ENCODE measurements around the gene ARHGEF28.

The ARHGEF28 gene

GRCh38 chr5:73716284-73716808, 90.3 kb downstream of the ARHGEF28 start:
- Histone ChIP-seq H3K27me3 (ENCODE audit: insufficient read depth, low read length) (no peaks in the 10 kb centered on the region), H2AFZ (ENCODE audit: low read length, unreplicated experiment) (no peak overlapping the region), H3K79me2 (ENCODE audit: control insufficient read depth, insufficient read depth, low read length, unreplicated experiment) (peaks cover 52% of the 10 kb centered on the region), H3K4me1 (ENCODE audit: control insufficient read depth, insufficient read depth, low read length, unreplicated experiment) (no peaks in the 10 kb centered on the region), H3K27ac (ENCODE audit: low read depth, low read length) (no peak overlapping the region), H3K36me3 (ENCODE audit: insufficient read depth, low read length) (peaks cover 3% of the 10 kb centered on the region; the same call in 1 of the 2 replicates), H3K4me3 (ENCODE audit: low read depth, low read length) (no peak overlapping the region)

GRCh38 chr5:73718762-73719161, 92.8 kb downstream of the ARHGEF28 start:
- Histone ChIP-seq H3K4me1 (ENCODE audit: control insufficient read depth, insufficient read depth, low read length, unreplicated experiment) (no peaks in the 10 kb centered on the region), H3K27me3 (ENCODE audit: insufficient read depth, low read length) (no peaks in the 10 kb centered on the region), H3K79me2 (ENCODE audit: control insufficient read depth, insufficient read depth, low read length, unreplicated experiment) (peaks cover 48% of the 10 kb centered on the region), H3K4me3 (ENCODE audit: low read depth, low read length) (no peak overlapping the region), H3K27ac (ENCODE audit: low read depth, low read length) (no peak overlapping the region), H3K36me3 (ENCODE audit: insufficient read depth, low read length) (peaks cover 3% of the 10 kb centered on the region; the same call in 1 of the 2 replicates), H2AFZ (ENCODE audit: low read length, unreplicated experiment) (no peak overlapping the region)

DNA sequence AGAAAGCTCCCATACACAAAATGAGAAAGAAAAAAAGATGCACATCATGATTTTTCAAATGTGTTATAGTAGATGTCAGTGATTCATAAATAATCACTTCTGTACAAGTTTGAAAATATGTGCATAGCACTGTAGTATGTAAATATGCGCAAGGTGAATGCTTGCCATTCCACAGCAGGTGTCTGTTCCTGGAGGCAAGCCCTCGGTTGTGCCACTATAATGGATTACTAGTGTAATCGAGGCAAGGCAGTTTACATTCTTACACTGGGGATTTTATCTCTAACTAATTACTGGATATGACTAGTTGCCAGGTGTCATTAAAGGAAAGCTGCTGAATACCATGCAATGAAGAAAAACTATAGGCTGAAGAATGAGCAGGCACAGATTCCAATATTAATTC, 93.6 kb downstream of the ARHGEF28 start:
- peaks cover 51% of the 10 kb centered on the region for H3K79me2 ChIP-seq (ENCODE audit: control insufficient read depth, insufficient read depth, low read length, unreplicated experiment)

GRCh38 chr5:73722231-73722630, 96.2 kb downstream of the ARHGEF28 start:
- no peak overlapping the region for H3K4me3 ChIP-seq (ENCODE audit: low read depth, low read length)
- H3K4me1 ChIP-seq (ENCODE audit: control insufficient read depth, insufficient read depth, low read length, unreplicated experiment): peaks cover 6% of the 10 kb centered on the region
- no peak overlapping the region for H2AFZ ChIP-seq (ENCODE audit: low read length, unreplicated experiment)
- no peaks in the 10 kb centered on the region for H3K27me3 ChIP-seq (ENCODE audit: insufficient read depth, low read length)
- H3K27ac ChIP-seq (ENCODE audit: low read depth, low read length): no peak overlapping the region
- peaks cover 50% of the 10 kb centered on the region for H3K79me2 ChIP-seq (ENCODE audit: control insufficient read depth, insufficient read depth, low read length, unreplicated experiment)
- no peaks in the 10 kb centered on the region for H3K36me3 ChIP-seq (ENCODE audit: insufficient read depth, low read length)

More for the DNA sequence above, 93.6 kb downstream of the ARHGEF28 start:
- Histone ChIP-seq H3K4me1 (ENCODE audit: control insufficient read depth, insufficient read depth, low read length, unreplicated experiment) (no peaks in the 10 kb centered on the region), H3K27me3 (ENCODE audit: insufficient read depth, low read length) (no peaks in the 10 kb centered on the region), H3K4me3 (ENCODE audit: low read depth, low read length) (no peak overlapping the region), H2AFZ (ENCODE audit: low read length, unreplicated experiment) (no peak overlapping the region), H3K27ac (ENCODE audit: low read depth, low read length) (no peak overlapping the region), H3K36me3 (ENCODE audit: insufficient read depth, low read length) (peaks cover 3% of the 10 kb centered on the region; the same call in 1 of the 2 replicates)

GRCh38 chr5:73726071-73726470, 100.1 kb downstream of the ARHGEF28 start:
- no peaks in the 10 kb centered on the region for H3K27me3 ChIP-seq (ENCODE audit: insufficient read depth, low read length)
- no peak overlapping the region for H3K27ac ChIP-seq (ENCODE audit: low read depth, low read length)
- no peaks in the 10 kb centered on the region for H3K36me3 ChIP-seq (ENCODE audit: insufficient read depth, low read length)
- no peak overlapping the region for H3K4me3 ChIP-seq (ENCODE audit: low read depth, low read length)
- peaks cover 61% of the 10 kb centered on the region for H3K79me2 ChIP-seq (ENCODE audit: control insufficient read depth, insufficient read depth, low read length, unreplicated experiment)
- H3K4me1 ChIP-seq (ENCODE audit: control insufficient read depth, insufficient read depth, low read length, unreplicated experiment): peaks cover 6% of the 10 kb centered on the region
- H2AFZ ChIP-seq (ENCODE audit: low read length, unreplicated experiment): no peak overlapping the region

- H3K4me1 ChIP-seq (ENCODE audit: control insufficient read depth, insufficient read depth, low read length, unreplicated experiment): peaks cover 6% of the 10 kb centered on the region
- peaks cover 62% of the 10 kb centered on the region for H3K79me2 ChIP-seq (ENCODE audit: control insufficient read depth, insufficient read depth, low read length, unreplicated experiment)
Measured at GRCh38 chr5:73726606-73727231, 100.7 kb downstream of the ARHGEF28 start.

DNA sequence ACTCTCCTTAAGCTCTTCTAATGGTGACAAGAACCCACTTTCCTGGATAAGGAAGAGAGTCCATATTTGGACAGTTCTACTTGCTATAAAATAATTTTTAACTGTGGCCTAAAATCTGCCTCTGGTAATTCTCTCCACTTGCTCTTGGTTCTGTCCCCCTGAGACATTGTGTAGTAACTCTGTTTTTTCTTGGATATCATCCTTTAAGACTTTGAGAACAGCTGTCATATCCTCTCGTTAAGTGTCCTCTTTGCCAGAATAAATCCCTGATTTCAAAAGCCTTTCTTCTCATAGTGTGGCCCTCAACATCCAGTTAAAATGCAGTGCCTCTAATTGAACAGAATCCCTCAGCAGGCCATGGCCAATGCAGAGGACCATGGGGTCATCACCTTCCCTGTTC, 101.5 kb downstream of the ARHGEF28 start:
- Histone ChIP-seq H3K36me3 (ENCODE audit: insufficient read depth, low read length) (no peaks in the 10 kb centered on the region), H3K27me3 (ENCODE audit: insufficient read depth, low read length) (no peaks in the 10 kb centered on the region), H3K27ac (ENCODE audit: low read depth, low read length) (no peak overlapping the region), H2AFZ (ENCODE audit: low read length, unreplicated experiment) (no peak overlapping the region), H3K79me2 (ENCODE audit: control insufficient read depth, insufficient read depth, low read length, unreplicated experiment) (peaks cover 62% of the 10 kb centered on the region), H3K4me1 (ENCODE audit: control insufficient read depth, insufficient read depth, low read length, unreplicated experiment) (peaks cover 6% of the 10 kb centered on the region), H3K4me3 (ENCODE audit: low read depth, low read length) (no peak overlapping the region)

More at GRCh38 chr5:73726606-73727231, 100.7 kb downstream of the ARHGEF28 start:
- Histone ChIP-seq H3K27me3 (ENCODE audit: insufficient read depth, low read length) (no peaks in the 10 kb centered on the region), H3K36me3 (ENCODE audit: insufficient read depth, low read length) (no peaks in the 10 kb centered on the region), H3K4me3 (ENCODE audit: low read depth, low read length) (no peak overlapping the region), H3K27ac (ENCODE audit: low read depth, low read length) (no peak overlapping the region), H2AFZ (ENCODE audit: low read length, unreplicated experiment) (no peak overlapping the region)

DNA sequence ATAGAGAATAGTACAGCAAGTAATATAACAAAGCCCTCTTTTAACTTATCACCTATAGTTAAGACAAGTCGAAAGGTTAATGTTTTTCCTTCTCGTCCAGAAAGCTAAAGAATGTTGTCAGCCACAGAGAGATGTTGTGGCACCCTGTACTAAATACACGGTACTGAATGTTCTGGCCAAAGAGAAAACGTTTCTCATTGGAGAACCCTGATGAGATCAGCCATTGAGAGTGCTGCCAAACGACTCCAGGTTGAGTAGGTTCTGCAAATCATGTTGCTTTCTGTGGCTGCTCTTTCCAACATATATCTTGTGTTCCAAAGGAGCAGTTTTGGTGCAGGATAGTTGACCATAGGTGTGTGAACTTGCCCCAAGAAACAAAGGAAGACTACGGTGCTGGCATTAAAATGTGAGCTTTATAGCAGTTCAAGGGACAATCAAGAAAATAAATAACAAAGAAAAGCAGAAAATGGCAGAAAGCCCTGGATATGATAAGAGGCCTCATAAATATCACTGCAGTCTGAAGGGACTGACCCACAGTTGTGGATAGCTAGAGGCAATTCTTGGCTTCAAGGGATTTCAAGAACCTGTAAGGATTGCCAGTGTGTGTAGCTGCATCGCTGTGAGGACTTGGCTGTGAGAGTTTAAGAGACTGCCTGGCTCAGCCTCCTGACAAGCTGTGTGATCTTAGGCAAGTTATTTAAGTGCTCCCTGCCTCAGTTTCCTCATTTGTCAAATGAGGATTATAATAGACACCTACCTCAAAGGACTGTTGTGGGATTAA, 102.7 kb downstream of the ARHGEF28 start:
- no peak overlapping the region for H3K27ac ChIP-seq (ENCODE audit: low read depth, low read length)
- peaks cover 10% of the 10 kb centered on the region for H3K4me1 ChIP-seq (ENCODE audit: control insufficient read depth, insufficient read depth, low read length, unreplicated experiment)

DNA sequence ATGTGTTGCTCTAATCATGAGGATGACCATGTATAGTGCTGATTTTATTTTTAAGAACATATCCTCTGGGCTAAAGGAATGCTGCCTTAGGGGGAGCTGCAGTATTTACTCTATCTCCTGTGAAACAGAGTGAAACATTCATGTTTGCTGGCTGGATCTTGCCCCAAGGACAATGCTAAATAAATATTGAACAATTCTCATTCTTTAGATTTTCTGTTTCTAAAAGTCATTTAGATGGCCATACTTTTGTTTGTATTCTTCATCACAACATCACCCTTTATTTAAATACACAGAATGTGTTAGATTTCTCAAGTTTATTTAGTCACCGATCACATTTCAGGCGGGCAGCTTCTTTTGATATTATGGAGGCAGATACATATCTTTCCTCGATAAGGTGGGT, 103.3 kb downstream of the ARHGEF28 start:
- Histone ChIP-seq H3K27ac (ENCODE audit: low read depth, low read length) (no peak overlapping the region), H3K36me3 (ENCODE audit: insufficient read depth, low read length) (no peaks in the 10 kb centered on the region), H2AFZ (ENCODE audit: low read length, unreplicated experiment) (no peak overlapping the region), H3K4me3 (ENCODE audit: low read depth, low read length) (no peak overlapping the region), H3K27me3 (ENCODE audit: insufficient read depth, low read length) (no peaks in the 10 kb centered on the region), H3K79me2 (ENCODE audit: control insufficient read depth, insufficient read depth, low read length, unreplicated experiment) (peaks cover 55% of the 10 kb centered on the region), H3K4me1 (ENCODE audit: control insufficient read depth, insufficient read depth, low read length, unreplicated experiment) (peaks cover 10% of the 10 kb centered on the region)

More for the DNA sequence above, 102.7 kb downstream of the ARHGEF28 start:
- H3K27me3 ChIP-seq (ENCODE audit: insufficient read depth, low read length): no peaks in the 10 kb centered on the region
- H3K4me3 ChIP-seq (ENCODE audit: low read depth, low read length): no peak overlapping the region
- H3K79me2 ChIP-seq (ENCODE audit: control insufficient read depth, insufficient read depth, low read length, unreplicated experiment): peaks cover 58% of the 10 kb centered on the region
- H2AFZ ChIP-seq (ENCODE audit: low read length, unreplicated experiment): no peak overlapping the region
- H3K36me3 ChIP-seq (ENCODE audit: insufficient read depth, low read length): no peaks in the 10 kb centered on the region

DNA sequence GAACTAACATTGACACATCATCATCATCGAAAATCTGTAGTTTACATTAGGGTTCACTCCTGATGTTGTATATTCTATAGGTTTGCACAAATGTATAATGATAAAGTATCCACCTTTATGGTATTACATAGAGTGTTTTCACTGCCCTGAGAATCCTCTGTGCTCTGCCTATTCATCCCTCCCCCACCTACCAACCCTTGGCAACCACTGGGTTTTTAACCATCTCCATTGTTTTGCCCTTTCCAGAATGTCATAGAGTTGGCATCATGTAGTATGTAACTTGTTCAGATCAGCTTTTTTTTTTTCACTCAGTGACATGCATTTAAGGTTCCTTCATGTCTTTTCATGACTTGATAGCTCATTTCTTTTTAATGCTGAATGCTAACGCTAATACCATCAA, 106.0 kb downstream of the ARHGEF28 start:
- Histone ChIP-seq H3K79me2 (ENCODE audit: control insufficient read depth, insufficient read depth, low read length, unreplicated experiment) (peaks cover 36% of the 10 kb centered on the region), H2AFZ (ENCODE audit: low read length, unreplicated experiment) (no peak overlapping the region), H3K36me3 (ENCODE audit: insufficient read depth, low read length) (no peaks in the 10 kb centered on the region), H3K27ac (ENCODE audit: low read depth, low read length) (no peak overlapping the region), H3K4me1 (ENCODE audit: control insufficient read depth, insufficient read depth, low read length, unreplicated experiment) (peaks cover 6% of the 10 kb centered on the region), H3K4me3 (ENCODE audit: low read depth, low read length) (no peak overlapping the region), H3K27me3 (ENCODE audit: insufficient read depth, low read length) (no peaks in the 10 kb centered on the region)
